A172 (cell line): ENCODE measurements around the gene CLPSL2. TPM values are rescaled to one million over a fixed set of nuclear protein-coding genes. Genes with fewer than 3 reads are reported as not detected.
"Not testable (repeated sequence)": the region's sequence is repeated elsewhere in the genome, so short reads cannot be mapped to it uniquely, and the experiment has no call there.

Experiments used
- DNase-seq: peaks from one replicate; pipeline ENCODE4 v3.0.0-alpha.2; 2015; ENCODE audit warnings: low spot score
- total RNA-seq: library from RNA; depleted of rRNA; stranded (reverse); fragments of >200 nt; shearing (Covaris generic); gene quantifications from 2 replicates; pipeline ENCODE4 v1.2.3, GENCODE V29; 2014; rRNA removed

Gene CLPSL2, protein sequence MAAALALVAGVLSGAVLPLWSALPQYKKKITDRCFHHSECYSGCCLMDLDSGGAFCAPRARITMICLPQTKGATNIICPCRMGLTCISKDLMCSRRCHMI
- total RNA-seq = 4.7 TPM in 1 of 2 replicates, not detected in the other

- no peak for DNase-seq
Observed at GRCh38 chr6:35776364-35777215, at the start of gene CLPSL2. TSS of gene CLPSL2 (plus strand) at chr6:35776598. CDS start at chr6:35776619, 21 bp downstream.

GRCh38 chr6:35727231-35727934, 49.0 kb upstream of the CLPSL2 start:
- DNase-seq = peak; percentile 51

GRCh38 chr6:35727935-35728682, 48.3 kb upstream of the CLPSL2 start:
- peak; percentile 81 for DNase-seq

GRCh38 chr6:35728683-35729678, 47.4 kb upstream of the CLPSL2 start:
- DNase-seq = no peak

DNA sequence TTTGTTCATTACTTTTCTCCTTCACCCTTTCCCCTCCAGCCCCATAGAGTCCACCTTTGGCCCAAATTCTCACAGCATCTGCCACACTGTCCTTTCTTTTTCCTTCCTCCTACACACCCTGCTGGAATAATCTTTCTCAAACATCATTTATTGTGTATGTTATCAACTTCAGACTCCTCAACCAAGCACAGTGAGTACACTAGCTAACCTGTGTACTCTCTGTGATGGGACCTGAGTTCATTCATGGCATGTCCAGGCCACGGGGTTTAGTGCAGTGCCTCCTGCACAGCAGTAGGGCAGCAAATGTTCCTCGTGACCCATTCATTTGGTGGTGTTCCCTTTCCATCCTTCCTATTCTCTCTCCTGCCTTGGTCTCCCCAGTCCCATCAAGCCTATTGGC, 46.7 kb upstream of the CLPSL2 start:
- no peak for DNase-seq

GRCh38 chr6:35730745-35731413, 45.5 kb upstream of the CLPSL2 start:
- DNase-seq = no peak

DNA sequence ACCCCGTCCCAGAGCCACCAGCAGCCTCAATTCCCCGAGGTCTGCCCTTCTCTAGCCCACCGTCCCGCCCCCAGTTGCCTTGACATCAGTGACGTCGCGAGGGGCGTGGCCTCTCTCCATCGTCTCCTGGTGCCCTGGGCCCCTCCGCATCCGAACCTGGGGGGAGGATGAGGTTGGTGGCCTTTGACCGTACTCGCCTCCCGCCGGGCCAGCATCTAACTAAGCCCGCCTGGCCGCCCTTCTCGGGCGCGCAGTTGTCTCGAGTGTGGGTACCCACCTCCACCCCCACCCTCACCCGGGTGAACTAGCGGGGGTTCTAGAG, 45.0 kb upstream of the CLPSL2 start:
- DNase-seq = peak; percentile 75

GRCh38 chr6:35731736-35732532, 44.5 kb upstream of the CLPSL2 start:
- peak; percentile 74 for DNase-seq

- DNase-seq = no peak
Observed at GRCh38 chr6:35733633-35734032, 42.8 kb upstream of the CLPSL2 start.

GRCh38 chr6:35734319-35734718, 42.1 kb upstream of the CLPSL2 start:
- DNase-seq = not testable (repeated sequence)

DNA sequence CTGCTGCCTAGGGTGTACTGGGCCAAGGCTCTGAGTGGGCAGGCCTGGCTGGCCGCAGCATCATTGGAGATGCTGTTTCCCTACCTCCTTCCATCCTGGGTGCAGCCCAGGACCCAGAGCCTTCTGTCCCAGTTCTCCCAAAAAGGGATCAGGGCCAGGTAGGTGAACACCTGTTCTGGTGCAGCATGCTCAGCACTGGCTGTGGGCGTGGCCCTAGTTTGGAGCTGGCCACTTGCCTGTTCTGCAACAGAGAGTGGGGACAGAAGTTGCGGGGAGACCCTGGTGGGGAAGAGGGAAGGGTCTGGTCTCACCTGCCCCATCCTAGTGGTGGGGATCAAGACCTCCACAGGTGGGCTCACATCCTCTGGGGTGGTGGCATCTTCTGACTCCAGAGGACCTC, 40.9 kb upstream of the CLPSL2 start:
- DNase-seq = no peak

GRCh38 chr6:35736253-35736894, 40.0 kb upstream of the CLPSL2 start:
- DNase-seq = peak; percentile 42

- no peak for DNase-seq
Observed at GRCh38 chr6:35736982-35737412, 39.4 kb upstream of the CLPSL2 start, which contains the start of gene ARMC12. TSS of gene ARMC12 (plus strand) at chr6:35737032. CDS start at chr6:35737109, 77 bp downstream.

DNA sequence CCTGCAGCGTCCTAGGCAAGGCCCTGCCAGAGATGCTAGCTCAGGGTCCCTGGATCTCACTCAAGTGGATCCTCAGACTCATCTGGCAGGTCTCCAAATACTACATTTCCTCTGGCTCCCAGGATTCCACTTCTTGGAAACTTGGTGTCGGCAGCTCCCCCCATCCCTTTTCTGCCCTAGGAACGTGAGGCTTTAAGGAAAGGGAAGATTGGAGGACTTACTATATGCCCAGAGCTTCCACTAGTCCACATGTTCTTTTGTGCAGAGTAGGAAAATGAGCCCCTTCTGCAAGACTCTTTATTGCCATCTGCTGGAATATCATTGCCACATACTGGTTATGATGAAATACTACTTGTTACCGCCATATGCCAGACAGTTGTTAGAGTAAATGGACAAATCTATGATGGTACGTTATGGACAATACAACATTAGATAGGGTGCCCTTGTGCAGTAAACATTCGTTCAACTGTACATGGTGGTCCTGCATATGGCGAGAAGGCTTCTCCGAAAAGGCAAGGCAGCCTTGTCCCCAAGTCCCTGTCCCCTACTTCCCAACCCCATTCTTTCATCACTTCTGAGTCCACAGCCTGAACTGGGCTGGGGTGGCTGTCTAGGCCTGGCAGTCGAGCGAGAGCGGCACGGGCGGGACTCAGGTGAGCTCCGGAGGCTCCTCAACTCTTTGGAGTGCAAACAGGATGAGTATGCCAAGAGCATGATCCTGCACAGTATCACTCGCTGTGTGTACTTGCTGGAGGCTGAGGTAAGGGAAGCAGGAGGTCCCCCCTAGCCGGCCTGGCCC, 38.8 kb upstream of the CLPSL2 start:
- peak; percentile 64 for DNase-seq

GRCh38 chr6:35739645-35740524, 36.5 kb upstream of the CLPSL2 start:
- no peak for DNase-seq

DNA sequence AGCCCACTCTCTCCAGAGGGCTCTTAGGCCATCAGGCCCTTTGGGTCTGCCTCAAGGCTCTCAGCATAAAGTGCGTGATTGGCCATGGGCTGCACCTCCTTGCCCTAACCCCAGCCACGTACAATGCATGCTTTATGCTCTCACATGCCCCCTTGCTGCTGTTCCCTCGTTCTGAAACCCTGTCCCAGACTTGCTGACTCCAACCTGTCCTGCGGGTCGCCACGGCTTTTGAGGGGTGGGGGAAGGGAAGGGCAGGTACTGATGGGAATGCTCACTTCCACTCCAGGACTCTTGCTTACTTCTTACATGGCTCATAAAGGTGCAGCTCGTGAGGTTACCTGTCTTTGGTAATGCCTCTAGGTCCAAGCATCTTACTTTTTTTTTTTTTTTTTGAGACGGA, 33.6 kb upstream of the CLPSL2 start:
- no peak for DNase-seq

GRCh38 chr6:35745509-35745908, 30.9 kb upstream of the CLPSL2 start:
- DNase-seq = no peak
